Caco-2 (cell line): Measurements from ENCODE around the gene ATP1B1. TPM values are rescaled to one million over a fixed set of nuclear protein-coding genes. Genes with fewer than 3 reads are reported as not detected.

Source experiments
- BruUV-seq: library from RNA; stranded (reverse); fragments of 400-500 nt; replicated peaks from 2 replicates; lab custom pipeline; 2021; lab: Mats Ljungman, UMichigan
- CTCF ChIA-PET: fragments of 300-600 bp; sonication (Branson Sonifier 250); formaldehyde crosslinking; loops from one replicate; lab custom pipeline; 2022; ENCODE audit warnings: antibody characterized with exemption; lab: Charles Lee
- POLR2A ChIA-PET: fragments of 300-600 bp; sonication (Branson Sonifier 250); formaldehyde crosslinking; loops from one replicate; lab custom pipeline; 2022; ENCODE audit warnings: antibody characterized with exemption; lab: Charles Lee
- DNase-seq, 2 experiments: peaks; one replicate each; pipeline versions ENCODE4 v3.0.0 to v3.0.0-alpha.2; 2020 to 2022
- H3K27me3 ChIP-seq: replicated peaks from 2 replicates; pipeline ENCODE4 v1.6.0; 2011; ENCODE audit warnings: low read length; ENCODE audit not compliant: control insufficient read depth, insufficient read depth
- H3K36me3 ChIP-seq: 2 replicates; pipeline ENCODE4 v1.5.1; 2011; ENCODE audit warnings: low read length; ENCODE audit not compliant: control insufficient read depth, insufficient read depth
- H3K4me1 ChIP-seq: fragments of 250-450 bp; sonication (Bioruptor Pico); 2 replicates; pipeline ENCODE4 v1.5.1; 2020; ENCODE audit warnings: mild to moderate bottlenecking
- H3K4me3 ChIP-seq: 2 replicates; pipeline ENCODE4 v1.5.1; 2011; ENCODE audit warnings: low read depth, mild to moderate bottlenecking, control low read depth, low read length
- H3K9me3 ChIP-seq: fragments of 250-450 bp; sonication (Bioruptor Pico); 2 replicates; pipeline ENCODE4 v1.5.1; 2020; ENCODE audit warnings: mild to moderate bottlenecking, moderate library complexity
- H3K27ac Mint-ChIP-seq: one replicate; pipeline ENCODE4 v1.8.0; 2022; ENCODE audit warnings: mixed read lengths; ENCODE audit not compliant: unreplicated experiment
- H3K27me3 Mint-ChIP-seq: one replicate; pipeline ENCODE4 v1.8.0; 2022; ENCODE audit warnings: mixed read lengths; ENCODE audit not compliant: insufficient read depth, unreplicated experiment
- H3K36me3 Mint-ChIP-seq: one replicate; pipeline ENCODE4 v1.8.0; 2022; ENCODE audit warnings: mild to moderate bottlenecking, mixed read lengths; ENCODE audit not compliant: insufficient read depth, unreplicated experiment
- H3K4me1 Mint-ChIP-seq: one replicate; pipeline ENCODE4 v1.8.0; 2022; ENCODE audit warnings: low read depth, mixed read lengths; ENCODE audit not compliant: unreplicated experiment
- H3K4me3 Mint-ChIP-seq: one replicate; pipeline ENCODE4 v1.8.0; 2022; ENCODE audit warnings: mild to moderate bottlenecking, moderate library complexity, mixed read lengths; ENCODE audit not compliant: unreplicated experiment
- H3K9me3 Mint-ChIP-seq: one replicate; pipeline ENCODE4 v1.8.0; 2022; ENCODE audit warnings: mixed read lengths; ENCODE audit not compliant: unreplicated experiment
- intact Hi-C: fragments of 100-400 bp; cut with micrococcal nuclease; formaldehyde crosslinking; loops from one replicate; pipeline ENCODE4 v1.10.0; 2022; ENCODE audit not compliant: unreplicated experiment
- total RNA-seq: library from RNA; stranded (reverse); gene quantifications from 2 replicates; pipeline ENCODE4 v1.2.3, GENCODE V29; 2022
- TF ChIP-seq, protein P1 (sequence below), 2 experiments: fragments of 200-600 bp in 1 of 2; IDR thresholded peaks; 1 replicate in 1 of 2; 2 replicates in 1 of 2; pipeline versions ENCODE4 v1.5.1 to v1.8.0; 2011 to 2022; ENCODE audit warnings: antibody characterized with exemption in 1 of 2, control low read depth in 1 of 2, inconsistent platforms in 1 of 2, low read depth in 1 of 2, low read length in 1 of 2, mild to moderate bottlenecking in 1 of 2, moderate library complexity in 1 of 2; ENCODE audit not compliant: insufficient read depth in 1 of 2, severe bottlenecking in 1 of 2, unreplicated experiment in 1 of 2

Gene ATP1B1
- total RNA-seq, 1 experiment from 2014 or later = 320 TPM

- CTCF ChIA-PET = interaction anchor here (0.6 kb wide), 2 partner anchors 126 to 459 kb away, joined by 4 to 7 read pairs; no protein-coding TSS in a partner anchor
- peak overlapping the region; percentile 65 for H3K27ac Mint-ChIP-seq
- H3K27me3 ChIP-seq = no peaks in the 10 kb centered on the region
- H3K4me1 ChIP-seq = peaks cover 15% of the 10 kb centered on the region
- POLR2A ChIA-PET = interaction anchor here (1.0 kb wide), 1 partner anchor 23 kb away, joined by 3 read pairs; no protein-coding TSS in a partner anchor
- DNase-seq = peak in 1 of 2 experiments; percentile 52
- no peak overlapping the region for H3K4me3 Mint-ChIP-seq
- no peaks in the 10 kb centered on the region for H3K36me3 ChIP-seq
- no peaks in the 10 kb centered on the region for H3K9me3 Mint-ChIP-seq
- H3K27me3 Mint-ChIP-seq = no peaks in the 10 kb centered on the region
- no peak overlapping the region for H3K4me3 ChIP-seq
- BruUV-seq = no TSS peak
- TF ChIP-seq, protein P1, sequence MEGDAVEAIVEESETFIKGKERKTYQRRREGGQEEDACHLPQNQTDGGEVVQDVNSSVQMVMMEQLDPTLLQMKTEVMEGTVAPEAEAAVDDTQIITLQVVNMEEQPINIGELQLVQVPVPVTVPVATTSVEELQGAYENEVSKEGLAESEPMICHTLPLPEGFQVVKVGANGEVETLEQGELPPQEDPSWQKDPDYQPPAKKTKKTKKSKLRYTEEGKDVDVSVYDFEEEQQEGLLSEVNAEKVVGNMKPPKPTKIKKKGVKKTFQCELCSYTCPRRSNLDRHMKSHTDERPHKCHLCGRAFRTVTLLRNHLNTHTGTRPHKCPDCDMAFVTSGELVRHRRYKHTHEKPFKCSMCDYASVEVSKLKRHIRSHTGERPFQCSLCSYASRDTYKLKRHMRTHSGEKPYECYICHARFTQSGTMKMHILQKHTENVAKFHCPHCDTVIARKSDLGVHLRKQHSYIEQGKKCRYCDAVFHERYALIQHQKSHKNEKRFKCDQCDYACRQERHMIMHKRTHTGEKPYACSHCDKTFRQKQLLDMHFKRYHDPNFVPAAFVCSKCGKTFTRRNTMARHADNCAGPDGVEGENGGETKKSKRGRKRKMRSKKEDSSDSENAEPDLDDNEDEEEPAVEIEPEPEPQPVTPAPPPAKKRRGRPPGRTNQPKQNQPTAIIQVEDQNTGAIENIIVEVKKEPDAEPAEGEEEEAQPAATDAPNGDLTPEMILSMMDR (IDR thresholded peaks at IDR 0.05; ENCODE audit: insufficient read depth in 1 of 2, low read depth in 1 of 2, low read length in 1 of 2, severe bottlenecking in 1 of 2, unreplicated experiment in 1 of 2) = no peak
- intact Hi-C loops = loop anchor here (2.0 kb wide), 1 partner anchor 14 kb away; no protein-coding TSS in a partner anchor
- no peaks in the 10 kb centered on the region for H3K9me3 ChIP-seq
- H3K4me1 Mint-ChIP-seq = peaks cover 15% of the 10 kb centered on the region
- H3K36me3 Mint-ChIP-seq = peaks cover 8% of the 10 kb centered on the region
Observed at GRCh38 chr1:169086603-169087455, 19.7 kb upstream of the ATP1B1 start.

DNA sequence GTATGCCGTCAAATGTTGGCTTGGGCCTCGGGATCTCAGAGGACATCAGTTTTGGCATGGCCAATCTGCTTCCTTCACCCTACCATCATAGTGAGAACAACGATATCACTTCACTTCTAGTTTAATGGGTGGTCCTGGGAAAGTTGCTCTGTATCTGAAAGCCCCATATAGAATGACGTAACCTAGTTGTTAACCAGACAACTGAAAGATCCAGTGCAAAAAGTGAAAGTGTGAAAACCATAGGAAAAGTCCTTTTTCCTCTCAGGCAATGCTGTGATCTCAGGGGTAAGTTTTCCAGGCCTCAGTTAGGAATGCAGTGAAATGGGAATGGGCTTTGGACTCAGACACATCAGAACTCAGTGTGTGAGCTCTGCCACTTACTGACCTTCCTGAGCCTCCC, 18.6 kb upstream of the ATP1B1 start:
- Histone ChIP-seq H3K9me3 (no peaks in the 10 kb centered on the region), H3K4me3 (no peak overlapping the region), H3K36me3 (no peaks in the 10 kb centered on the region), H3K27me3 (no peaks in the 10 kb centered on the region), H3K4me1 (peaks cover 15% of the 10 kb centered on the region)
- peak overlapping the region; percentile 65 for H3K27ac Mint-ChIP-seq
- intact Hi-C loops = loop anchor here (2.0 kb wide), 1 partner anchor 13 kb away; no protein-coding TSS in a partner anchor
- no peak for DNase-seq
- ChIA-PET POLR2A (no interaction called here), CTCF (no interaction called here)
- H3K9me3 Mint-ChIP-seq = no peaks in the 10 kb centered on the region
- H3K4me3 Mint-ChIP-seq = no peak overlapping the region
- peaks cover 8% of the 10 kb centered on the region for H3K36me3 Mint-ChIP-seq
- H3K27me3 Mint-ChIP-seq = no peaks in the 10 kb centered on the region
- peaks cover 15% of the 10 kb centered on the region for H3K4me1 Mint-ChIP-seq
- TF ChIP-seq, protein P1 (IDR thresholded peaks at IDR 0.05; ENCODE audit: insufficient read depth in 1 of 2, low read depth in 1 of 2, low read length in 1 of 2, severe bottlenecking in 1 of 2, unreplicated experiment in 1 of 2) = no peak
- no TSS peak for BruUV-seq

DNA sequence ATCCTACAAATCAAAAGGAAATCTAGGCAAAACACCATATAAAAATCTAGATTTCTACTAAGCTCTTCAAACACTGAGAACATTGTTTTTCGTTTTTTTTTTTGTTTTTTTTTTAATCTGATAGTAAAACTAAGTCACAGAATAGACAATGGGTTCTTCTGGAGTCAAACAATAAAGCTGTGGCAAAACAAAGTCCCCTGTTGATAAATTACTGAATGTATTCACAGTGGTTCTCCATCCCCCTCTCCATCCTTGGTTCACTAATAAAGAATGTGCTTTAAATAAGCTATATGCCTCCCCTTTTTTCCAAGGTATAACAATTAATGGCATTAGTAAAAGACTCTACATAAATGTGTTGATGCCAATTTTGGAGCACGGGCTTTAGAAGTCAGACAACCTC, 16.7 kb upstream of the ATP1B1 start:
- POLR2A ChIA-PET = interaction anchor here (0.6 kb wide), 1 partner anchor 645 kb away, joined by 3 read pairs; no protein-coding TSS in a partner anchor
- H3K4me3 Mint-ChIP-seq = no peak overlapping the region
- Histone ChIP-seq H3K4me3 (no peak overlapping the region), H3K27me3 (no peaks in the 10 kb centered on the region), H3K4me1 (peaks cover 21% of the 10 kb centered on the region), H3K36me3 (no peaks in the 10 kb centered on the region), H3K9me3 (no peaks in the 10 kb centered on the region)
- DNase-seq = no peak
- intact Hi-C loops = no loop called here
- no TSS peak for BruUV-seq
- H3K36me3 Mint-ChIP-seq = peaks cover 8% of the 10 kb centered on the region
- H3K27me3 Mint-ChIP-seq = no peaks in the 10 kb centered on the region
- peaks cover 20% of the 10 kb centered on the region for H3K4me1 Mint-ChIP-seq
- CTCF ChIA-PET = no interaction called here
- no peaks in the 10 kb centered on the region for H3K9me3 Mint-ChIP-seq
- no peak overlapping the region for H3K27ac Mint-ChIP-seq
- TF ChIP-seq, protein P1 (IDR thresholded peaks at IDR 0.05; ENCODE audit: insufficient read depth in 1 of 2, low read depth in 1 of 2, low read length in 1 of 2, severe bottlenecking in 1 of 2, unreplicated experiment in 1 of 2) = no peak
